RWPE1 (cell line): Measurements from ENCODE around the gene ZNF628.

Experiments
- CTCF ChIA-PET: fragments of 350-600 bp; sonication (Branson Sonifier 250); formaldehyde crosslinking; extraction: SDS; loops from one replicate; lab custom pipeline; 2021; lab: Yijun Ruan, JAX
- POLR2A ChIA-PET: fragments of 400-600 bp; formaldehyde crosslinking; extraction: SDS; loops from one replicate; lab custom pipeline; 2020; ENCODE audit warnings: antibody characterized with exemption; ENCODE audit not compliant: low non-redundant PET; lab: Yijun Ruan, JAX
- DNase-seq: peaks from one replicate; pipeline ENCODE4 v3.0.0; 2012; ENCODE audit warnings: low spot score
- H3K27ac ChIP-seq: fragments of 450-650 bp; 2 replicates; pipeline ENCODE4 v1.5.1; 2017
- TF ChIP-seq, protein P1 (sequence below): fragments of 450-650 bp; conservative IDR thresholded peaks from 2 replicates; pipeline ENCODE4 v1.5.1; 2017; ENCODE audit warnings: low read depth, mild to moderate bottlenecking

The ZNF628 gene

GRCh38 chr19:55464039-55464661, 12.3 kb upstream of the ZNF628 start:
- TF ChIP-seq, protein P1, sequence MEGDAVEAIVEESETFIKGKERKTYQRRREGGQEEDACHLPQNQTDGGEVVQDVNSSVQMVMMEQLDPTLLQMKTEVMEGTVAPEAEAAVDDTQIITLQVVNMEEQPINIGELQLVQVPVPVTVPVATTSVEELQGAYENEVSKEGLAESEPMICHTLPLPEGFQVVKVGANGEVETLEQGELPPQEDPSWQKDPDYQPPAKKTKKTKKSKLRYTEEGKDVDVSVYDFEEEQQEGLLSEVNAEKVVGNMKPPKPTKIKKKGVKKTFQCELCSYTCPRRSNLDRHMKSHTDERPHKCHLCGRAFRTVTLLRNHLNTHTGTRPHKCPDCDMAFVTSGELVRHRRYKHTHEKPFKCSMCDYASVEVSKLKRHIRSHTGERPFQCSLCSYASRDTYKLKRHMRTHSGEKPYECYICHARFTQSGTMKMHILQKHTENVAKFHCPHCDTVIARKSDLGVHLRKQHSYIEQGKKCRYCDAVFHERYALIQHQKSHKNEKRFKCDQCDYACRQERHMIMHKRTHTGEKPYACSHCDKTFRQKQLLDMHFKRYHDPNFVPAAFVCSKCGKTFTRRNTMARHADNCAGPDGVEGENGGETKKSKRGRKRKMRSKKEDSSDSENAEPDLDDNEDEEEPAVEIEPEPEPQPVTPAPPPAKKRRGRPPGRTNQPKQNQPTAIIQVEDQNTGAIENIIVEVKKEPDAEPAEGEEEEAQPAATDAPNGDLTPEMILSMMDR, result no peak
- CTCF ChIA-PET, result no interaction called here
- DNase-seq, result no peak
- H3K27ac ChIP-seq, result no peak overlapping the region
- POLR2A ChIA-PET, result no interaction called here

DNA sequence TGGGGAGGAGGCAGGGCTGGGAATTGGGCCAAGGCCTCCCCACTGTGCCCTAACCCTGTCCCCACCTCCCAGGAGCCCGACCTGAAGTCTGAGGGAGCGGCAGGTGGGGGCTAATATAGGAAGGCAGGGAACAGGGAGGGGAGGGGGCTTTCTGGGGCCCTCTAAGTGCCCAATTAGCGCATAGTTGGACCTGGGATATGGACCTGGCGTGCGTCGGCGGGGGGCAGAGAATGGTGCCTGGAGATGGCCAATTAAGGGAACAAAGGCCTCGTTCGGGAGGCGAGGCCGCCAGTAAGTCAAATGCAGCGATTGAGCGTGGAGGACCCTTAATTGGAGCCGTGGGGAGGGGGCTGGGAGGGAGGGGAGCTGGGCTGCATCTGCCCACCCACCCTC, 11.8 kb upstream of the ZNF628 start, which contains the start of gene C19orf85:
Gene C19orf85, minus strand, starts transcription at position 90 of the 393 bp plus-strand sequence. CDS start 197 bp downstream, outside the sequence.
- no peak within 1 kb of the TSS for H3K27ac ChIP-seq
- ChIA-PET POLR2A (no interaction called here), CTCF (no interaction called here)
- TF ChIP-seq, protein P1, result no peak
- DNase-seq, result no peak

GRCh38 chr19:55465460-55466240, 10.8 kb upstream of the ZNF628 start:
- ChIA-PET CTCF (interaction anchor here (0.6 to 3.0 kb wide), 2 partner anchors 21 to 39 kb away, joined by 3 to 43 read pairs; no protein-coding TSS in a partner anchor), POLR2A (no interaction called here)
- no peak for DNase-seq

DNA sequence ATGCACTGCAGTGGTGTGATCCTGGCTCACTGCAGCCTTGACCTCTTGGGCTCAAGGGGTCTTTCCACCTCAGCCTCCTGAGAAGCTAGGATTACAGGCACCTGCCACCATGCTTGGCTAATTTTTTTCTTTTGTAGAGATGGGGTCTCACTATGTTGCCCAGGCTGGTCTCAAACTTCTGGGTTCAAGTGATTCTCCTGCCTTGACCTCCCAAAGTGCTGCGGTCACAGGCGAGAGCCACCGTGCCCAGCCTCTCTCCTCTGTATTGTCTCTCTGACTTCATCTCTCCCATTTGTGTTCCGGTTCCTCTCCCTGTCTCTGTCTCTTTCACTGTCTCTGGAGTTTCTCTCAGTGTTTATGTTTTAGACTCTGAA, 10.2 kb upstream of the ZNF628 start:
- no peak for DNase-seq
- ChIA-PET POLR2A (interaction anchor here (0.6 kb wide), 1 partner anchor 180 kb away, joined by 3 read pairs; no protein-coding TSS in a partner anchor), CTCF (interaction anchor here (0.6 to 3.0 kb wide), 6 partner anchors 20 to 284 kb away, joined by 3 to 43 read pairs (median 3); partner anchors contain the start of gene ZNF579)
- TF ChIP-seq, protein P1, result no peak
- no peak overlapping the region for H3K27ac ChIP-seq

More at GRCh38 chr19:55465460-55466240, 10.8 kb upstream of the ZNF628 start:
- no peak overlapping the region for H3K27ac ChIP-seq
- TF ChIP-seq, protein P1, result no peak

DNA sequence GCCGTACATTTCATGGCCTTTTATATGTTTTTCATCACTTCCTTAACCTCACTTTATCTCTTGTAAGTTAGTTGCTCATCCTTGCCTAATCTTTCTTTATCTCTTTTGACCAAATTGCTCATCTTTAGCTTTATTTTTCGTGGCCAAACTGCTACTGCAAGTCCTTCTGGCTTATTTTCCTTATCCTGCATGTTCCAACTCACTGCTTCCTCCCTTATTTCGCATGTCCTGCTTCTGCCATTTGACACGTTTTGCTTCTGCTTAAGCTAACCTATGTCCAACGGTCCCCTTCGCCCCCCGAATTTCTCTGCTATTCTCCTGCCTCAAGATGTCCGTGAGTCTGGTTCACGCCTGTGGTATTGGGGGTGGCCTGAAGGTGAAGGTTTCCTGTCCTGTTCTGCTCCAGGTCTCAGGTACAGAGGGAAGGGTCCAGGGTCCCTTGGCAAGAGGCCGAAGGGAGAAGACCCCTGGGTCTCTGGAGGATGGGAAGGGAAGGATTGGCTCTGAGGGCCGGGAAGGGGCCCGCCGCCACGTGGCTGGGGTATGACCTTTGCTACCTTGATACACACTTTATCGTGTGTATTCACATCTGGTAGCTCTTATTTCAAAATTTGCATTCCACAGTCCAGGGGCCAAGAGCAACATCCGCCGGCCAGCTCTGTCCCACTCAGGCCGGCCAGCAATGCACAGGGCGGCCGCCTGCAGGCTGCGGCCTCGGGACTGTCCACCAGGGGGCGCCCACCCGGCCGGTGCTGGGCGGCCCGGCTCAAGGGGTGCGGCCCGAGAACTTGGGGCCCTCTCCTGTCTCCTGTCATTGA, 9.0 kb upstream of the ZNF628 start:
- CTCF ChIA-PET, result interaction anchor here (0.5 to 3.0 kb wide), 25 partner anchors 9 to 260 kb away, joined by 3 to 43 read pairs (median 5); partner anchors contain the start of genes NAT14, TMEM86B and ZNF628

More for the DNA sequence above, 9.0 kb upstream of the ZNF628 start:
- H3K27ac ChIP-seq, result no peak overlapping the region
- TF ChIP-seq, protein P1, result peak; percentile 99
- POLR2A ChIA-PET, result interaction anchor here (0.5 kb wide), 1 partner anchor 174 kb away, joined by 3 read pairs; no protein-coding TSS in a partner anchor
- DNase-seq, result peak; percentile 61
